SH-SY5Y (cell line): Measurements from ENCODE around the gene DDX20.

Source experiments
- GATA2 ChIP-seq: IDR thresholded peaks from 2 replicates; pipeline ENCODE4 v1.6.1; 2011; ENCODE audit warnings: mild to moderate bottlenecking, low read depth, low read length
- GATA3 ChIP-seq: IDR thresholded peaks from 2 replicates; pipeline ENCODE4 v1.6.1; 2011; ENCODE audit warnings: low read depth, mild to moderate bottlenecking, low read length, moderate library complexity

DNA sequence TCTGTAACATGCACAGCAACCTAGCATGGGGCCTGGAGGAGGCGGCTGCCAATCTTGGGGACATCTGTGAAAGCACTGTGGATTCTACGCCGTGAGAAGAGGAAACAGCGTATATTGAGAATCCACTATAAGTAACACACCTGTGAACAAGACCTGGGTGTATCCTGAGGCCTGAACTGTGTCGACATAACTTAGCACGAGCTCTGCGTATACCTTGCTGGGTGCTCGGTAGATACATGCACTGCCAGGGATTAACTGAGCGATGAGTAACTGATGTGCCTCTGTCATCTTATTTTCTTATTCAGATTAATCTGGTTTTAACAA, 58.6 kb downstream of the DDX20 start:
- TF ChIP-seq GATA3, result no peak
- TF ChIP-seq GATA2, result no peak
